NT2/D1 (cell line): ENCODE data around the gene DUS3L.

Experiments used
- SUZ12 ChIP-seq: IDR thresholded peaks from 2 replicates; pipeline ENCODE4 v1.6.1; 2011; ENCODE audit not compliant: insufficient read length, insufficient read depth; ENCODE audit errors: extremely low read depth
- YY1 ChIP-seq: IDR thresholded peaks from 2 replicates; pipeline ENCODE4 v1.6.1; 2011; ENCODE audit not compliant: insufficient read length, insufficient read depth
- ZNF274 ChIP-seq: IDR thresholded peaks from 2 replicates; pipeline ENCODE4 v1.6.1; 2011; ENCODE audit warnings: mild to moderate bottlenecking, low read depth, low read length

DNA sequence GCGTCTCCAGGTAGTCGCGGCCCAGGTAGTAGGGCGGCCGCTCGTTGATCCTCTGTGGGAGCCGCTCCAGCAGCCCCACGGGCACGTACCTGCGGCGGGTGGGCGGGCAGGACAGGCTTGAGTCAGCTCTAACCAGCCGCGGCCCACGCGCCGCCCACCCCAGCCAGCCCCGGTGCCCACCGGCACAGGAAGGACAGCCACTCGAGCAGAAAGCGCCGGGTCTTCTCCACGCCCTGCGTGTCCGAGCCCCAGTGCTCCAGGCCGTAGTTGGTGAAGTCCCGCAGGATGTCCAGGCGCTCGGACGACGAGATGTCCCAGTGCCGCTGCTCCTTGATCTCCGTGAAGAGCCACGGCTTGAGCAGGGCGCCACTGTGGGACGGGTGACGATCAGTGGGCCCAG lies 5.5 kb downstream of the DUS3L start:
- TF ChIP-seq SUZ12 (no peak), ZNF274 (no peak), YY1 (no peak)
